GM20431 (cell line): Measurements from ENCODE around the gene RBM39.
"Not testable (repeated sequence)": the region's sequence is repeated elsewhere in the genome, so short reads cannot be mapped to it uniquely, and the experiment has no call there.

Experiments
- in situ Hi-C: fragments of 300-500 bp; cut with MseI, MboI; formaldehyde crosslinking; loops from one replicate; pipeline ENCODE4 v1.15.0; 2020; ENCODE audit warnings: low sequenced_read_pairs; ENCODE audit not compliant: unreplicated experiment

The RBM39 gene

DNA sequence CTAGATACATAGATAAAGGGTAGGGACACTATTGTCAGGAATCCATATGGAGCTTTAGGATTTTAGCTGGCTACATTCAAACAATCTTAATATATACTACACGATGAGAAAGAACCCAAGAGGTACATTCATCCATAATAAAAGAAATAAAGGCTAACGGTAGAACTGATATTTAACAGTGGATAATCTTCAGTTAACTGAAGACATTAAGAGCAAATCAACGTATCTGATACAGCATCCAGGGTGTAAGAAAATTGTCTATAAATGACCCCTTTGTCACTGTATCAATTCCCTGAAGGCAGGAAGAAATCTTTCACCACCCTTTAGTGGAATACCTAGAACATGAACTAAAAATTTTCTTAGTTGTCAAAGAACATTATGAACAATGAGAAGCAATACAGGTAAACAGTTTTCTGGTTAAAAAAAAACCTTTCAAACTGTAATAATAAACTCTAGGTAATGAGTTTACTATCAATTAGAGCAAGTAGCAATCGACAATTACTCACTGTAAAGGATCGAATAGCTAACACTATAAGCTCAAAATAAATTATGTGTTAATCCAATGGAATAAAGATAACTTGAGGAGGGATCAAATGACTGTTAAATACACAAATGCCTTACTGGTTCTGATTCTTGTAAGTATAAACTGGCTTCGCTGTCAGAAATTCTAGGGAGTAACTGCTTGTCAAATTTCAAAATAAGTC is 31.0 kb downstream of the RBM39 start:
- in situ Hi-C loops: no loop called here

DNA sequence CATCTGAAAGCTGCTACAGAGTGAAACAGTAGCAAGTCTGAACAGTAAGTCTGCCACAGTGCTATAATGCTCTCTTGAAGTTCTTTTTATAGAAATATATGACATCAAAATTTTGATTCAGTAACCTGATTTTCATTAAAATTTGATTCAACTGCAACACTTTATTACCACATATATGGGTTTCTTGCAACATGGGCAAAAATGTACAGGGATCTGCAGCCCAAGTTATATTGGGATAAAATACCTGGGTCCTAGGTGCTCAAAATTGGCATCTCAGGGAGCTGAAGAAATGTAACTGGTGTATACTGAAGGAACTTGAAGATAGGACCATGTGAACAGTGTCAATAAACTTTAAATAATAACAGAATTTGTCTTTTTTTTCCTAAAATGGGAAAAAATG is 32.0 kb downstream of the RBM39 start:
- in situ Hi-C loops: no loop called here

DNA sequence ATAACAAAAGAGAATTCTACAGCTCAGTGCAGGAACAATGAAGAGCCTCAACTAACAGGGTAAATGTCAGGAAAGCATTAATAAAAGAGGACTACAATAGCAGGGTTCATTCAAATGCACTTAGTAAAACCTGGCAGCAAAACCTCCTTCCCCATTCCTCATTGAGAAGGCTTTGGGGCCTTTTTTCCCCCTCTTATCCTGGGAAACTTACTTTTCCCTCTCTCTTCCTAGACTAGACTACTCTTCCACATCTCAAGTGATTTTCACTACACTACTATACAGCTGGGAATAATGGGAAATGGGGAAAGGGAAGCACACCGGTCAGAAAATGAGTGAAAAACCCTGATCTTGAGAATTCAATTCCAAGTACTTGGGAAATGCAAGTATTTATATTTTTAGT is 32.8 kb downstream of the RBM39 start:
- in situ Hi-C loops: no loop called here

DNA sequence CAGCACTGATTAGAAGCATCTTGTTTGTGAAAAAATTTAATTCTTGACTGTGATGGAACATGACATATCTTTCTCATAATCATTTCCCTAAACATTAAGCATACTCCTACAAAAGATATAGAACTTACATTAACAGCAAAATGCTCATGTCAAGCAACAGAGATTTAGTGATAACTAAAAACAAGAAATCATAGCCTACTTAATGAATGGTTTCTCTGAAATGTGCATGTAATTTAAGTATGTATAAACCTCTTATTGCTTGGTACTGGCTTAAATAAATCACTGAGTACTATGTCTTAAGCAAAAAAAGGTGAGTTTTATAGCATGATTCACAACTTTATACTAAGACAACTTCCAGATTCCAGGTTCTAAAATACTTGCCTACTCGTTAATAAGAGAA is 33.6 kb downstream of the RBM39 start:
- in situ Hi-C loops: no loop called here

DNA sequence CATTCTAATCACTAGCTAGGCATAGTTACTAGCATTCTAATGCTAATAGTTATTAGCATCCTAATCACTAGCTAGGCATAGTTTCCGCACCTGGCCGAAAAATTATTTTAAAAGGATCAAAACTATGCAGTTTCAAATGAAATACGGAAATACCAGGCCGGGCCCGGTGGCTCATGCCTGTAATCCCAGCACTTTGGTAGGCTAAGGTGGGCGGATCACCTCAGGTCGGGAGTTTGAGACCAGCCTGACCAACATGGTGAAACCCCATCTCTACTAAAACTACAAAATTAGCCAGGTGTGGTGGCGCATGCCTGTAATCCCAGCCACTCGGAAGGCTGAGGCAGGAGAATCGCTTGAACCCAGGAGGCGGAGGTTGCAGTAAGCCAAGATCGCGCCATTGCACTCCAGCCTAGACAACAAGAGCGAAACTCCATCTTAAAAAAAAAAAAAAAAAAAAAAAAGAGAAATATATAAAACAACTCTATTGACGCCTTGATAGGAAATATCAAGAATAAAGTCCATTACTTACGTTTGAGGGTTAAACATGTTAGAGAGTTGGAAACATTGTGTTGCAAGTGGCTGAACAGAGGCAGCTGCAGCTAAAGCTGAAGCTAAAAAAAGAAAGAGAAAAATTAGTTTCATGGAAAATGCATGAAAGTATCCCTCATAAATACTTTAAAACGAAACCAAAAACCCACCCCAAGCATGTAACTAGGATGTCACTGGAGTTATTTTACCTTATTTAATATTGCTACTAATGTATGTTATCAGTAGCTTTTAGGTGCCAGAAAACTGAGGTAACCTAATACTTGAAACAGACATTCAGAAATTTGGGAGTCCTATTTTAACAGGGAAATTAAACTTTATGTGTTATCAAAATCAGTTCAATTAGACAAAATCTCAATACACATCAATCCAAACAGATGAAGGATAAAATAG is 35.2 kb downstream of the RBM39 start:
- in situ Hi-C loops: not testable (repeated sequence)

DNA sequence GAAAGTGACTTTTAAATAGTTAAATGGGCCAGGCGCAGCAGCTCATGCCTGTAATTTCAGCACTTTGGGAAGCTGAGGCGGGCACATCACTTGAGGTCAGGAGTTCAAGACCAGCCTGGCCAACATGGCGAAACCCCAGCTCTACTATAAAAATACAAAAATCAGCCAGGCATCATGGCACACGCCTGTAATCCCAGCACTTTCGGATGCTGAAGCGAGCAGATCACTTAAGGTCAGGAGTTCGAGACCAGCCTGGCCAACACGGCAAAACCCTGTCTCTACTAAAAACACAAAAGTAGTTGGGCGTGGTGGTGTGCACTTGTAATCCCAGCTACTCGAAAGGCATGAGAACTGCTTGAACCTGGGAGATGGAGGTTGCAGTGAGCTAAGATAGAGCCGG is 36.2 kb downstream of the RBM39 start:
- in situ Hi-C loops: not testable (repeated sequence)

DNA sequence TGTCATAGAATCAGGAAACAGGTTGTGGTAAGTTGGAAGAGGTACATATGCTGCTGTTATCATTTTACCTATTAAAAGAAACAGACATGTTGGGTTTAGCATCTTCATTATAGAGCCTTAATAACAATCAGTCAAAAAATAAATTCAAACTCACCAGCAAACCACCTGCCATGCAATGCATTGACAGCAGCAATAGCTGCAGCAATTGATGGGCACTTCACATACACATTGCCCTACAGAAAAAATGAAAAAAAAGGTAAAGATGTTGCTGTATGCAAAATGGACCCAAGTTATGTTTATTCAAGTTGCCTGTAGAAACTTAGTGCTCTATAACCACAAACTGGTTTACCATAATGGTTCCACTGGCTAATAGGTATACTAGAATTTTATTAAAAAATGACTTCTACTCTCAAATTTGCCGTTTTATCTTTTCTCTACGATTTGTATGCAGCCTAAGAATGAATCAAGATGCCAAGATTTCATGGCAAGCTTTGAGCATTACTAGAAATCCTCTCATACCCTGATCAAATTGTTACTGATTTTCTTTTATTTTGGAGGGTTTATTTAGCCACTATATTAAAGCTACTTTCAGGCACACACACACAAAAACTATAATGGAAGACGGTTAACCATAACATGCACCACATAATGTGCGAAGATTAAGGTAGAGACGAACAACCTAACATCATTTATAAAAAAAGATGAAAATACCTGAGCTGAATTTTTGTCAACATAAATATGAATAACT is 37.4 kb downstream of the RBM39 start:
- in situ Hi-C loops: no loop called here

DNA sequence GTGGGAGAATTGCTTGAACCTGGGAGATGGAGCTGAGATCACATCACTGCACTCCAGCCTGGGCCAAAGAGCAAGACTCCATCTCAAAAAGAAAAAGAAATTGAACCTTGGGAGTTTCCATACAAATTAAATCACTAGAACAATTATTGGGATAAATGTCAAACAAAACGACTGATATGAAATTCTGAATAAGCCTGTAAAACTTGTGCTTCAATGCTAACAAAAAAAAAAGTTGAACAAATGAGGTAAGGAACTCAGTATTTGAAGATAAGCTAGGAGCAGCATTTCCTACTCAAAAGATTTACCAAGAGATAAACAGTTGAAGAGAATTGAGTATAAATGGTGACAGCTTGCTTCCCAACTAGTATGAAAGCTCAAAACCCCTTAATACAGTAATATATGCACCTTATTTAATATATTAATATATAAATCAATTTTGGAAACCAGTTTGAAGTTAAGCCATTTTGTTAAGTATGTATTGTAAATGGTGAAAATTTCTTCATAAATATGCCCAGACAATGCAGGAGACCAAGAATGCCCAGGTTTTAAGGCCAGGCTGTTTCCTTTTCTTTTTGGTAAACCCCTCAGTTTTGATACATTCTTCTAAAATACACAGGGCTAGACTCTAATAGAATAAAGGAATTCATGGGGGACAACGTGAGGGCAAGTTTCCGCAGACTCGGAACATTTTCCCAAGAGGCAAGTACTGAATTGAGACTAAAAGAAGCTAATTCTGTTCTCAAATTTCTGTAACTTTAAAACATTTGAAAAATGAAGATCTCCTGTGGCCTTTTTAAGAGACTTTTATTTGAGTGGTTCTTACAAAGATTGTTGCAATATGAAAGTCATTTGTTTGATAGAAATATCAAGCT is 39.0 kb downstream of the RBM39 start:
- in situ Hi-C loops: no loop called here

DNA sequence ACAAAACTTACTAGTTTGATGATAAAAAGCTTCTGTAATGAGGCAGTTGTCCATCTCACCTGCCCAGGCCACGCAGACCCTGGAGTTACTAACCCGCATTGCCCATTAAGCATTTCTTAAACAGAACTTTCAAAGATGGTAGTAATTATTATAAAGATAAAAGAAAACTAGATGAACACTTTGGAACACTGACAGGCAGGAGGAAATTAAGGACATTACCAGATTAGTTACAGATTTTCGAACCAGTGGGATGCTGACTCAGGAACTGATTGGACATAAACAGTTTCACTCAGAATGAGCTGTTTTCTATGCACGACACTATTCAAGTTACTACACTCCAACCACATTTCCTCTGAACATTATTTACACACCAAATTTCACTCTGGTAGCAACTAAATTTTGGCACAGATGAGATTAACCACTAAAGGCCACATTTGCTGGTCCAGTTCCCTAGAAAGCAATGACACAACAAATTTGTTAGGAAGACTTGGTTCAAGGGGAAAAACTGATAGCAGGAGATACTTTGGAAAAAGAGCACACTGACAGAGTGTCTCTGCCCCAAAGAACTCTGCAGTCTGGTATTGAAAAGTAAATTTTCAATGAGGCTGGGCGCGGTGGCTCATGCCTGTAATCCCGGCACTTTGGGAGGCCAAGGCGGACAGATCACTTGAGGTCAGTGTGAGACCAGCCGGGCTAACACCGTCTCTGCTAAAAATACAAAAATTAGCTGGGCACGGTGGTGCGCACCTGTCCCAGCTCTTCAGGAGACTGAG is 39.8 kb downstream of the RBM39 start:
- in situ Hi-C loops: no loop called here

DNA sequence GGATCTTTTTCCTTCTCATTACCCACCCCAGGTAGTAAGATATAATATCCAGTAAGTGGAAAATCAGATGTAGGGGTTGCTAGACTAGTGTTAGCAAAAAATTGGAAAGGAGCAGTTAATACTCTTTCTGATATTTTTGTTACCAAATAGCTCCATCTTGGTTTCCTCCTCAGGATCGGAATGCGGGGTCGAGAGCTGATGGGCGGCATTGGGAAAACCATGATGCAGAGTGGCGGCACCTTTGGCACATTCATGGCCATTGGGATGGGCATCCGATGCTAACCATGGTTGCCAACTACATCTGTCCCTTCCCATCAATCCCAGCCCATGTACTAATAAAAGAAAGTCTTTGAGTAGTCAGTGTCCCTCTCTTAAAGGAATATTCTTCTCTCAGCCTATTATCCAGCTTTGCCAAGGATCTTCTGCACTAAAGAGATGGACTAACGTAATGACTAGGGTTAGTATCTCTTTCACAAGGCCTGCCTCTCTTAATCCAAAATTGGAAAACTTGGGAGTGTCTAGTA is 41.4 kb downstream of the RBM39 start:
- in situ Hi-C loops: no loop called here

DNA sequence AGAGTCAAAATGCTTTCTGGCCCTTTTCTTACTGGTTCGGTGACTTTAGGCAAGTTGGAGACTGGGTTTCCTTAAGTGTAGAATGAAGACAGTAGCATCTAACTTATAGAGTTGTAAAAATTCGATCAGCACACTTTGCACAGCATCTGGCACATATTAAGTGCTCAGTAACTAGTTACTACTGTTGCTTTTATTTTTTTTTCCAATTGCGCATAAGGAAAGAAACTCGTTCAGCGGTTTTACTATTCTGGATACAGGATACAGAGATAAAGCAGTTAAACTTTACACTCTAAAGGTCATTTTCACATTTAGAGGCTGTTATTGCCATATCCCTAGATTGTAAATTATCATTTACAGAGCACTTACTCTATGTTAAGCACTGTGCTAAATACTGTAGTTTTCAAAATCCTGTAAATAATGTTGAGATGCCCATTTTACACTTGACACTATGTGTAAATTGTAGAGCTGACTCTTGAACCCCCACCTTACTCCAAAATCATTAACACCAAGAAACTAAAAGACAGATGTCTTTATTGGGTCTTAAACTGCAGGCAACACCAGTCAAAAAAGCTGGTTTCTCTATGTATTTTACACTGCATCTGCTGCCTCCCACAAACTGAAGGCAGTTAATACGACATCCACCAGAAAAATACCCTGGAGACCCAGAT is 42.0 kb downstream of the RBM39 start:
- in situ Hi-C loops: no loop called here

DNA sequence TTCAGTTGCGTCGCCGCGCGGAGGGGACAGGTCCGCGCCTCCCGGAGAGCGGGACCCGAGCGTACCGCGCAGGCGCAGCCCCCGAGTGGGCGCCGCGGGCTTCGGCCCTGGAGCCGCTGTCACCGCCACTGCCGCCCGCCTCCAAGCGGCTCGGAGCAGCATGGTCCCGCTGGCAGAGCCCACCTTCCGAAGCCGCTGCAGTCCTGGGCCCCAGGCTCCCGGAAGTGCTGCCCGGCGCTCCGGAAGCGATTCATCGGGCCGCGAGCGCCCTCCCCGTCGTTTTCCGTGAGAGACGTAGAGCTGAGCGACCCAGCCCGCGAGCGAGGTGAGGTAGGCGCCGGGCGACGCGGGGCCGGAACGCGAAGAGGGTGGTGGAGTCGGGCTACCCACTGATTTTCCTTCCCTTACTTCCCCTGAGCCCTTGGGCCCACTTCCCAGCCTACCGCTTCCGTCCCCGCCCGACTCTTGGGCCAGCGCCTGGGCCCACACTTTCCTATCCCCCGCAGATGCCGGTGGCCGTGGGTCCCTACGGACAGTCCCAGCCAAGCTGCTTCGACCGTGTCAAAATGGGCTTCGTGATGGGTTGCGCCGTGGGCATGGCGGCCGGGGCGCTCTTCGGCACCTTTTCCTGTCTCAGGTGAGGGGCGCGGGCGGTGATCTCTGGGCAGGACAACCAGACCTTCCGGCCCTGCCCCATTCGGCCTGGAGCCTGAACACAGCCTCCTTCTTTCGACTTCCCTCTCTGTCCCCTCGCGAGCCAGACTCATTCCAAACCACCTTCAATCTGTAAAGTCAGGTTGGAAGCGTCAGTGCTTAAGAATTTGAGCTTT is 42.7 kb downstream of the RBM39 start, which contains the start of the genes NFS1 and ROMO1:
TSS of gene NFS1 (minus strand) at position 226 of the 830 bp plus-strand sequence. CDS start at position 162, 64 bp downstream.
TSS of gene ROMO1 (plus strand) at position 279 of the 830 bp plus-strand sequence. CDS start at position 507, 228 bp downstream.
- in situ Hi-C loops: no loop called here

DNA sequence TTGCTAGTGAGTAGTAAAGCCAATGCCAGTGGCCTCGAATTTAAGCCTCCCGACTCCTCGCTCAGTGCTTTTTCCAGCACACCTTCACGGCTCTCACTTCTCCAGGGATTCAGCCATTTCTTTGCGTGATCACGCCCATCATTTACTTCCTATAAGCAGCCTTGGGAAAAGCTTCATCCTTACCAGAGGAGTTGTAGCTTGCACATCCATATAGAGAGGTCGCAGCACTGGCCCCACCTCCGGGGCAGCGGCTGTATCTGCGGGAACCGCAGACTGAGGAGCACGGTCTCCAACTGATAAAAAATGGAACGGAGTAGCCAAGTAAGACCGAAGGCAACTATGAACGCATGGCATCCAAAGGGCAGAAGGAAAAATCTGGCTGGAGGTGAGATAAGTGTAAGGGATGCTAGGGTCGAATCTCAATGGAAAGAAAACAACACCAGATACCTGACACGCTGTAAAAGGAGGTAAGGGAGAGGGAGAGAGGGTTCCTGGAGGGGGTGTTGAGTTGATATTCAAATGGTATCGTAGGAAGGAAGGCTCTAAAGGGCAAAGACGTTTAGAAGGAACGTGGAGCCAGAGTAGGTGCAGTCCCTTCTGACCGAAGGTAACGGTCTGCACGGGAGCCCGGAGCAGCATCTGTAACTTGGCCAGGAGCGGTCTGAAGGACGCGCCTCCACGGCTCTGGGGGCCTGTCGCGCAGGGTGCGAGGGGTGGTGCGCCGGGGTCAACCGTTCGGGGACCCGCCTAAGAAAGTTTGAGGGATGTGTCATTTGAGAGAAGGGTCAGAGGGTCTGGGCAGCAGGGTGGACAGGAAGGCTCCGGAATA is 43.5 kb downstream of the RBM39 start:
- in situ Hi-C loops: no loop called here

DNA sequence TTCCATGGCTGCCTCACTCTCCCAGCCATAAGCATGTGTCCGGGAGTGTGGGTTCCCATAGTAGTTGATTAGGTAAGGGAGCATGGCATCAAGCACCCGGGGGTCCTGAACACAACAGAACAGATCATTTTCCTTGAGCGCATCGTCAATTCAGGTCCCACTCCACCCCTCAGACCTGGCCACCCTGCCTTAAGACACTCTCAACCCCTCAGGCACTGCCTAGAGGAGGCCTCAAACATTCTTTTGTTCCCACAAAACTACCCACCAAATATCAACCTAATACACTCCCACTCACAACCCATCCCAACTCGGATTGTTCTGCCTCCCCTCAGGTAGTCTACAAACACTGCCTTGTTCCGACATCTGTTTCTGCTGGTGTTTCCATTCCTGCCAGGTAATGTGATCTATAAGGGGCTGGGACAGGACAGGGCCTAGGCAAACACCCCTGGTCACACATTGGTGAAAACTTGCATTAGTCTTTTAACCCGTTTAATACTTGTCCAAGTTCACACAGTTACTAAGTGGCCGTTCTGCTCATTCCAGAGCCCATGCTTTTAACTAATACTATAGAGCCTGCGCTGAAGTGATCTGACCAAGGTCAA is 44.3 kb downstream of the RBM39 start:
- in situ Hi-C loops: no loop called here

DNA sequence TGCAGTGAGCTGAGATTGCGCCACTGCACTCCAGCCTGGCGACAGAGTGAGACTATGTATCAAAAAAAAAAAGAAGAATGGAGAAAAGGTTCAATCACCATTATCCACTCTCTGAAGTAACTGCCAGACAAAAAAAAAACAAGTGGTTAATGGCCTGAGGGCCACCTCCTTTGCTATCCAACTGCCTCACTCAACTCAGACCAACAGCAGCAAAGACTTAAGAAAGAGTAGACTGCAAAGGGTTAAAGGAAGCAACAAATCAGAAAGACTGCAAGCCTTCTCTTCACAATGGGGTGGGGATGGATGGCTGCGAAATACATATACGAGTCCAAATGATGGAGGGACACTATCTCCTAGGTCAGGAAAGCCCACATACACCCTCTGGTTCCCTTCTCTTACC is 46.1 kb downstream of the RBM39 start:
- in situ Hi-C loops: no loop called here

DNA sequence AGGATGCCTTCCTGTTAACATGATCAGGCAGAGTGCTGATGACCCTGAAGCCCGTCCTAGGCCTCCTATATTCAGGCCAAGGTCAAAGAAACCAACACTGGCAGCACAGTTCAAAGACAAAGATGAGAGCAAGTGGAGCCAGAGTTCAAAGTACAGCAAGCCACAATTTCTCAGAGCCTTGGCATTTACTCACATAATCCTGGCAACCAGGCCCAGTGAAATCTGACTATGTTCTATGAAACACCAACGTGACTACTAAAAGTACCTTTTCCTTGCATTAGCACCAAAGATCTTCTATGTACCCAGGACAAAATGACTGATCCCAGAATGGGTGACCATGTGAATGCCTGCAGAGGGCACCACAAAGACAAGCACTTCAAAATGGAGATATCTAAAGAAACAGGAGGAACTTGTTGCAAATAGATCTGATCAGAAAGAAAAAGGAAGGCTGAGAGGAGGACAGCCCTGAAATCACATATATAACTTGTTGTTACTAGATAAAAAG is 46.8 kb downstream of the RBM39 start:
- in situ Hi-C loops: no loop called here
